GM12878 (cell line): ENCODE data around the gene CRAMP1.

Source experiments
- CTCF ChIP-seq, 3 experiments: IDR thresholded peaks in 2 of 3; conservative IDR thresholded peaks in 1 of 3; 2 replicates each; pipeline ENCODE4 v1.5.1; 2011; ENCODE audit warnings: low read depth in 3 of 3, low read length in 3 of 3, mild to moderate bottlenecking in 3 of 3, control low read depth in 2 of 3, moderate library complexity in 2 of 3, inconsistent platforms in 1 of 3, mixed read lengths in 1 of 3; ENCODE audit not compliant: control insufficient read depth in 2 of 3, insufficient read depth in 1 of 3; ENCODE audit errors: extremely low read depth in 1 of 3
- EED ChIP-seq: sonication (generic); IDR thresholded peaks from 2 replicates; pipeline ENCODE4 v1.6.1; 2016; ENCODE audit warnings: antibody characterized with exemption, low read depth
- MXI1 ChIP-seq: fragments of 150-350 bp; IDR thresholded peaks from 2 replicates; pipeline ENCODE4 v1.6.1; 2011; ENCODE audit warnings: low read depth, mild to moderate bottlenecking, inconsistent platforms, low read length, improper control_type of control experiment
- NFIC ChIP-seq: IDR thresholded peaks from 2 replicates; pipeline ENCODE4 v1.6.1; 2012; ENCODE audit warnings: low read depth, mild to moderate bottlenecking, inconsistent platforms, low read length, moderate library complexity
- PML ChIP-seq: IDR thresholded peaks from 2 replicates; pipeline ENCODE4 v1.6.1; 2012; ENCODE audit warnings: low read length, inconsistent platforms
- RFX5 ChIP-seq: IDR thresholded peaks from 2 replicates; pipeline ENCODE4 v1.6.1; 2011; ENCODE audit warnings: low read depth, low read length, improper control_type of control experiment
- YY1 ChIP-seq: IDR thresholded peaks from 2 replicates; pipeline ENCODE4 v1.6.1; 2011; ENCODE audit warnings: low read depth, mild to moderate bottlenecking, low read length
- ZBTB33 ChIP-seq: fragments of 450-650 bp; IDR thresholded peaks from 2 replicates; pipeline ENCODE4 v1.6.1; 2017; ENCODE audit warnings: mild to moderate bottlenecking

GRCh38 chr16:1657841-1658240, 45.7 kb downstream of the CRAMP1 start:
- TF ChIP-seq PML (no peak), NFIC (no peak), MXI1 (no peak), RFX5 (no peak), EED (no peak), YY1 (no peak), ZBTB33 (no peak), CTCF (IDR thresholded peaks at IDR 0.05 in 2 of 3, conservative IDR thresholded peaks at IDR 0.05 in 1 of 3; ENCODE audit: control insufficient read depth in 2 of 3, extremely low read depth in 1 of 3, insufficient read depth in 1 of 3, low read depth in 3 of 3, low read length in 3 of 3) (no peak)
